Mesenteric fat pad (tissue), 1 donor: Measurements from ENCODE around the gene SMARCB1. TPM values are rescaled to one million over a fixed set of nuclear protein-coding genes. Genes with fewer than 3 reads are reported as not detected.

Experiments
- DNase-seq: peaks from one replicate; pipeline ENCODE4 v3.0.0-alpha.2; 2020; ENCODE audit warnings: low spot score
- total RNA-seq: library from RNA; stranded (reverse); fragmentation: NEBNext Ultra II Directional; extraction: Animal tissue kit (Norgen Biotek cat#: 25700); gene quantifications from one replicate; pipeline ENCODE4 v1.2.1, GENCODE V29; 2021
- donor health status: DM: yes; HTN: yes; CAD: no.

Gene SMARCB1
- total RNA-seq, 1 donor from 2014 or later = 70.7 TPM

GRCh38 chr22:23760056-23760455 lies 26.7 kb upstream of the SMARCB1 start:
- DNase-seq = no peak

- no peak for DNase-seq
These were observed 23.8 kb upstream of the SMARCB1 start, which contains the start of gene C22orf15 for GRCh38 chr22:23762842-23763578. Gene C22orf15, plus strand, starts transcription at chr22:23762990. Its CDS starts 317 bp downstream, at chr22:23763307.

GRCh38 chr22:23763579-23763945 lies 23.2 kb upstream of the SMARCB1 start:
- no peak for DNase-seq

- no peak for DNase-seq
These were observed 22.8 kb upstream of the SMARCB1 start for GRCh38 chr22:23763954-23764353.

GRCh38 chr22:23764899-23765881 lies 21.6 kb upstream of the SMARCB1 start:
- no peak for DNase-seq

GRCh38 chr22:23767303-23767672 lies 19.5 kb upstream of the SMARCB1 start:
- no peak for DNase-seq

GRCh38 chr22:23767673-23768548 lies 18.9 kb upstream of the SMARCB1 start, which contains the start of gene CHCHD10:
Gene CHCHD10, minus strand, starts transcription at chr22:23767972. Its CDS starts 98 bp downstream, at chr22:23767874.
- DNase-seq = peak; percentile 96

GRCh38 chr22:23769321-23769965 lies 17.3 kb upstream of the SMARCB1 start:
- no peak for DNase-seq

GRCh38 chr22:23772315-23772648 lies 14.5 kb upstream of the SMARCB1 start:
- no peak for DNase-seq

- no peak for DNase-seq
These were observed 13.9 kb upstream of the SMARCB1 start, which contains the start of gene MMP11 for GRCh38 chr22:23772649-23773473. Gene MMP11, plus strand, starts transcription at chr22:23772849. Its CDS starts 22 bp downstream, at chr22:23772871.

- DNase-seq = no peak
These were observed 13.2 kb upstream of the SMARCB1 start for GRCh38 chr22:23773483-23774113.

GRCh38 chr22:23774114-23774921 lies 12.4 kb upstream of the SMARCB1 start:
- no peak for DNase-seq

GRCh38 chr22:23774922-23775436 lies 11.8 kb upstream of the SMARCB1 start:
- DNase-seq = no peak

- DNase-seq = no peak
These were observed 10.9 kb upstream of the SMARCB1 start for GRCh38 chr22:23775779-23776375.

- DNase-seq = no peak
These were observed 8.8 kb upstream of the SMARCB1 start for GRCh38 chr22:23777776-23778576.

- DNase-seq = no peak
These were observed 8.2 kb upstream of the SMARCB1 start for GRCh38 chr22:23778577-23778900.

- DNase-seq = no peak
These were observed 7.7 kb upstream of the SMARCB1 start for GRCh38 chr22:23779083-23779482.
